ENCODE results near the gene ADGRG7.

ADGRG7 gene

GRCh38 chr3:100732435-100732834, 123.0 kb downstream of the ADGRG7 start:
- in situ Hi-C loops (cut with HindIII; ENCODE audit: low sequenced_read_pairs), result no loop called here

- in situ Hi-C loops (cut with HindIII; ENCODE audit: low sequenced_read_pairs), result no loop called here
Observed at GRCh38 chr3:100737334-100737733, 127.9 kb downstream of the ADGRG7 start.

- in situ Hi-C loops (cut with HindIII; ENCODE audit: low sequenced_read_pairs), result no loop called here
Observed at GRCh38 chr3:100740207-100740606, 130.8 kb downstream of the ADGRG7 start.

- in situ Hi-C loops (cut with HindIII; ENCODE audit: low sequenced_read_pairs), result no loop called here
Observed at GRCh38 chr3:100743535-100743934, 134.1 kb downstream of the ADGRG7 start.

- in situ Hi-C loops (cut with HindIII; ENCODE audit: low sequenced_read_pairs), result no loop called here
Observed at GRCh38 chr3:100744671-100745070, 135.3 kb downstream of the ADGRG7 start.

Measured in endothelial cell of hepatic sinusoid (primary cell).